ENCODE data around the gene RSAD1.

- TF ChIP-seq GATA2 (IDR thresholded peaks at IDR 0.05; ENCODE audit: insufficient read depth, insufficient read length, low read depth, low read length): no peak
- no peak for TF ChIP-seq CTCF (IDR thresholded peaks at IDR 0.05; ENCODE audit: extremely low read depth in 1 of 2, insufficient read depth in 1 of 2, low read depth in 1 of 2, low read length in 2 of 2)
- no peak for TF ChIP-seq MYC (IDR thresholded peaks at IDR 0.05; ENCODE audit: low read depth, low read length)
- no peak for TF ChIP-seq EZH2 (IDR thresholded peaks at IDR 0.05; ENCODE audit: borderline replicate concordance, low read depth, low read length, severe bottlenecking)
- TF ChIP-seq POLR2A (IDR thresholded peaks at IDR 0.05; ENCODE audit: low read depth, low read length): no peak
- no peak for TF ChIP-seq MAX (IDR thresholded peaks at IDR 0.05; ENCODE audit: insufficient read depth, insufficient read length)
- no peak for TF ChIP-seq JUN (IDR thresholded peaks at IDR 0.05; ENCODE audit: borderline replicate concordance, insufficient read depth, insufficient read length, low read depth)
- TF ChIP-seq POLR2AphosphoS5 (IDR thresholded peaks at IDR 0.05; ENCODE audit: insufficient read depth, low read depth, low read length): no peak
Measured at GRCh38 chr17:50444841-50445715, 33.6 kb upstream of the RSAD1 start.
